ENCODE results near the gene SCO2.

GRCh38 chr22:50490531-50491308, 34.7 kb downstream of the SCO2 start:
- TF ChIP-seq CTCF (conservative IDR thresholded peaks at IDR 0.05; ENCODE audit: low read depth, low read length) = no peak
- no peak for TF ChIP-seq MAFK (IDR thresholded peaks at IDR 0.05; ENCODE audit: low read depth, low read length)
- TF ChIP-seq RAD21 (IDR thresholded peaks at IDR 0.05; ENCODE audit: low read length) = no peak
- TF ChIP-seq POLR2A (IDR thresholded peaks at IDR 0.05; ENCODE audit: low read depth, low read length) = no peak
- TF ChIP-seq CEBPB (IDR thresholded peaks at IDR 0.05; ENCODE audit: low read depth, low read length) = no peak
- TF ChIP-seq USF2 (IDR thresholded peaks at IDR 0.05; ENCODE audit: low read depth, low read length) = no peak
- TF ChIP-seq CHD1 (IDR thresholded peaks at IDR 0.05; ENCODE audit: low read depth, low read length) = no peak
